B cell (primary cell): ENCODE data around the gene CEP290.

Experiments used
- CTCF ChIP-seq: fragments of 200-600 bp; IDR thresholded peaks from one replicate; pipeline ENCODE4 v1.8.0; 2022; ENCODE audit warnings: antibody characterized with exemption, mild to moderate bottlenecking
- EZH2 ChIP-seq: IDR thresholded peaks from 2 replicates; pipeline ENCODE4 v1.6.1; 2012; ENCODE audit warnings: borderline replicate concordance, low read depth, mild to moderate bottlenecking, moderate library complexity, low read length; ENCODE audit not compliant: insufficient read depth, poor library complexity, severe bottlenecking

- TF ChIP-seq EZH2 (no peak), CTCF (no peak)
Observed at GRCh38 chr12:88141774-88142609, at the start of gene CEP290, which contains the start of gene TMTC3.
